GM12878 (cell line): Measurements from ENCODE around the gene APBB1IP.

Source experiments
- ASH2L ChIP-seq: fragments of 300-600, 200-600 bp; sonication (generic); IDR thresholded peaks from 2 replicates; pipeline ENCODE4 v1.6.1; 2017; ENCODE audit warnings: low read depth, mild to moderate bottlenecking, borderline replicate concordance
- BHLHE40 ChIP-seq, 2 experiments: fragments of 450-650 bp in 1 of 2; IDR thresholded peaks; 2 replicates each; pipeline ENCODE4 v1.6.1; 2011 to 2017; ENCODE audit warnings: low read depth in 2 of 2, borderline replicate concordance in 1 of 2, improper control_type of control experiment in 1 of 2, low read length in 1 of 2, mild to moderate bottlenecking in 1 of 2
- CHD4 ChIP-seq: fragments of 200-600 bp; sonication (generic); IDR thresholded peaks from 2 replicates; pipeline ENCODE4 v1.6.1; 2016; ENCODE audit warnings: mild to moderate bottlenecking
- CTCF ChIP-seq, 3 experiments: IDR thresholded peaks in 2 of 3; conservative IDR thresholded peaks in 1 of 3; 2 replicates each; pipeline ENCODE4 v1.5.1; 2011; ENCODE audit warnings: low read depth in 3 of 3, low read length in 3 of 3, mild to moderate bottlenecking in 3 of 3, control low read depth in 2 of 3, moderate library complexity in 2 of 3, inconsistent platforms in 1 of 3, mixed read lengths in 1 of 3; ENCODE audit not compliant: control insufficient read depth in 2 of 3, insufficient read depth in 1 of 3; ENCODE audit errors: extremely low read depth in 1 of 3
- ESRRA ChIP-seq: IDR thresholded peaks from 2 replicates; pipeline ENCODE4 v1.6.1; 2012; ENCODE audit warnings: mild to moderate bottlenecking, low read length, improper control_type of control experiment
- MEF2A ChIP-seq: IDR thresholded peaks from 2 replicates; pipeline ENCODE4 v1.6.1; 2011; ENCODE audit warnings: low read depth, mild to moderate bottlenecking, low read length, moderate library complexity; ENCODE audit not compliant: insufficient read depth
- POLR2A ChIP-seq: IDR thresholded peaks from 2 replicates; pipeline ENCODE4 v1.6.1; 2011; ENCODE audit warnings: low read depth, mild to moderate bottlenecking, low read length
- PRDM15 ChIP-seq: fragments of 450-650 bp; formaldehyde crosslinking; IDR thresholded peaks from 2 replicates; pipeline ENCODE4 v1.4.0; 2020; ENCODE audit warnings: mild to moderate bottlenecking, moderate library complexity
- RBBP5 ChIP-seq: fragments of 200-600 bp; sonication (generic); conservative IDR thresholded peaks from 2 replicates; pipeline ENCODE4 v1.6.1; 2016
- REST ChIP-seq: IDR thresholded peaks from 2 replicates; pipeline ENCODE4 v1.6.1; 2012; ENCODE audit warnings: mild to moderate bottlenecking, low read depth, low read length
- TCF7 ChIP-seq: IDR thresholded peaks from 2 replicates; pipeline ENCODE4 v1.6.1; 2014; ENCODE audit warnings: antibody characterized with exemption, borderline replicate concordance
- ZNF384 ChIP-seq: IDR thresholded peaks from 2 replicates; pipeline ENCODE4 v1.6.1; 2012; ENCODE audit warnings: low read depth, mild to moderate bottlenecking, low read length, improper control_type of control experiment, borderline replicate concordance

DNA sequence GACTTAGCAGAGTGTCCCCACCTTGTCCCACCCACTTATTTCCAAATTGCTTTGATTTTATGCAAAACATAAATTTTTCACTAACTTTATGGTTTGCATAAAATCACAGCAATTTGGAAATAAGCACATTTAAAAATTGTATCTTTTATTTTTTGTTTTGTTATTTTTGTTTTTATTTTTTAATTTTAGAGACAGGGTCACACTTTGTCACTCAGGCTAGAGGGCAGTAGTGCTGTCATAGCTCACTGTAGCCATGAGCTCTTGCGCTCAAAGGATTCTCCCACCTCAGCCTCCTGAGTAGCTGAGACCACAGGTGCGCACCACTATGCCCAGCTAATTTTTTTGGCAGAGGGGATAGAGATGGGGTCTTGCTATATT lies 43.2 kb downstream of the APBB1IP start:
- TF ChIP-seq PRDM15 (CRISPR knock-in tag) (no peak), CTCF (IDR thresholded peaks at IDR 0.05 in 2 of 3, conservative IDR thresholded peaks at IDR 0.05 in 1 of 3; ENCODE audit: control insufficient read depth in 2 of 3, extremely low read depth in 1 of 3, insufficient read depth in 1 of 3, low read depth in 3 of 3, low read length in 3 of 3) (no peak), MEF2A (no peak), POLR2A (no peak), CHD4 (no peak), BHLHE40 (IDR thresholded peaks at IDR 0.05; ENCODE audit: borderline replicate concordance in 1 of 2, low read depth in 2 of 2, low read length in 1 of 2) (no peak), RBBP5 (no peak), ZNF384 (no peak), TCF7 (no peak), REST (no peak), ESRRA (no peak), ASH2L (no peak)
